K562 (cell line): Measurements from ENCODE around the gene EDARADD. TPM values are rescaled to one million over a fixed set of nuclear protein-coding genes. Genes with fewer than 3 reads are reported as not detected.
A peak's percentile ranks its signal among the peaks of the same experiment; 100 is the strongest.

ENCODE experiments used
- BRD4 ChIP-seq: fragments of 200-600 bp; sonication (generic); IDR thresholded peaks from 2 replicates; pipeline ENCODE4 v1.6.1; 2017; ENCODE audit warnings: inconsistent platforms
- EGR1 ChIP-seq: fragments of 450-650 bp; conservative IDR thresholded peaks from 2 replicates; pipeline ENCODE4 v1.6.1; 2017; ENCODE audit warnings: mild to moderate bottlenecking
- HLTF ChIP-seq: fragments of 450-650 bp; IDR thresholded peaks from 2 replicates; pipeline ENCODE4 v1.6.1; 2016
- MAZ ChIP-seq, 2 experiments: fragments of 450-650 bp in 1 of 2; sonication (generic) in 1 of 2; formaldehyde crosslinking; IDR thresholded peaks in 1 of 2; conservative IDR thresholded peaks in 1 of 2; 2 replicates each; pipeline versions ENCODE4 v1.4.0 to v1.5.0; 2020; ENCODE audit warnings: mild to moderate bottlenecking in 1 of 2, missing genetic modification reagents in 1 of 2
- NEUROD1 ChIP-seq: fragments of 150-350 bp; IDR thresholded peaks from 2 replicates; pipeline ENCODE4 v1.6.1; 2014; ENCODE audit warnings: borderline replicate concordance, low read length, low read depth; ENCODE audit not compliant: partially characterized antibody
- PCBP1 ChIP-seq: fragments of 200-400 bp; formaldehyde crosslinking; IDR thresholded peaks from 2 replicates; pipeline ENCODE4 v1.6.1; 2018; ENCODE audit warnings: mild to moderate bottlenecking, low read depth, low read length; ENCODE audit not compliant: poor library complexity, severe bottlenecking
- POLR2G ChIP-seq: fragments of 200-400 bp; formaldehyde crosslinking; IDR thresholded peaks from 2 replicates; pipeline ENCODE4 v1.6.1; 2017; ENCODE audit warnings: low read depth, mild to moderate bottlenecking, antibody characterized with exemption, low read length, moderate library complexity
- RBM14 ChIP-seq: fragments of 200-400 bp; formaldehyde crosslinking; IDR thresholded peaks from 2 replicates; pipeline ENCODE4 v1.6.1; 2018; ENCODE audit warnings: low read depth, mild to moderate bottlenecking, low read length, moderate library complexity, borderline replicate concordance; ENCODE audit not compliant: insufficient read depth
- RCOR1 ChIP-seq, 2 experiments: IDR thresholded peaks; 2 replicates each; pipeline ENCODE4 v1.6.1; 2012; ENCODE audit warnings: low read depth in 2 of 2, low read length in 2 of 2, borderline replicate concordance in 1 of 2, improper control_type of control experiment in 1 of 2
- SAFB ChIP-seq: fragments of 200-400 bp; formaldehyde crosslinking; IDR thresholded peaks from 2 replicates; pipeline ENCODE4 v1.6.1; 2017; ENCODE audit warnings: low read depth, low read length, borderline replicate concordance
- SIN3B ChIP-seq: fragments of 450-650 bp; IDR thresholded peaks from 2 replicates; pipeline ENCODE4 v1.6.1; 2017; ENCODE audit warnings: low read depth, mild to moderate bottlenecking, moderate library complexity
- SRSF1 ChIP-seq: fragments of 200-400 bp; formaldehyde crosslinking; IDR thresholded peaks from 2 replicates; pipeline ENCODE4 v1.6.1; 2017; ENCODE audit warnings: mild to moderate bottlenecking, low read depth, low read length, moderate library complexity
- SUPT5H ChIP-seq: fragments of 450-650 bp; IDR thresholded peaks from 2 replicates; pipeline ENCODE4 v1.6.1; 2016
- ZBTB1 ChIP-seq: sonication (generic); formaldehyde crosslinking; IDR thresholded peaks from 2 replicates; pipeline ENCODE4 v1.8.1; 2023; ENCODE audit warnings: missing genetic modification reagents, low read depth, mild to moderate bottlenecking, borderline replicate concordance
- ZFP36 ChIP-seq: fragments of 150-350 bp; IDR thresholded peaks from 2 replicates; pipeline ENCODE4 v1.6.1; 2018; ENCODE audit warnings: low read length, low read depth; ENCODE audit not compliant: partially characterized antibody
- ZNF717 ChIP-seq: fragments of 250-450 bp; sonication (Bioruptor Pico); IDR thresholded peaks from 2 replicates; pipeline ENCODE4 v1.5.0; 2021
- polyA plus RNA-seq, 8 experiments: library from polyadenylated mRNA; depleted of rRNA in 4 of 8; stranded (reverse) in 5 of 8; unstranded in 3 of 8; fragments of >200 nt; fragmentation: Nextera tagmentation in 2 of 8; fragmentation: Illumina TruSeq in 1 of 8; extraction: Ambion mirVana in 2 of 8; extraction: Trizol in 1 of 8; gene quantifications; 2 replicates each; pipeline versions ENCODE4 v1.2.1 to v1.2.3, GENCODE V29; 2011 to 2014; ENCODE audit warnings: inconsistent platforms in 1 of 8, missing spikeins in 1 of 8
- total RNA-seq, 7 experiments: library from RNA; depleted of rRNA in 6 of 7; stranded (reverse); fragments of >200 nt in 6 of 7; fragmentation: Illumina TruSeq in 2 of 7; extraction: Trizol in 2 of 7; gene quantifications; 2 replicates each; pipeline versions ENCODE4 v1.2.1 to v1.2.3, GENCODE V29; 2011 to 2021; ENCODE audit warnings: low replicate concordance in 1 of 7
- TF ChIP-seq, protein P1 (sequence below): sonication (generic); formaldehyde crosslinking; IDR thresholded peaks from 2 replicates; pipeline ENCODE4 v1.8.0; 2022; ENCODE audit warnings: mild to moderate bottlenecking, missing genetic modification reagents, borderline replicate concordance
- TF ChIP-seq, protein P2 (sequence below): sonication (generic); formaldehyde crosslinking; IDR thresholded peaks from 2 replicates; pipeline ENCODE4 v1.8.0; 2023; ENCODE audit warnings: mild to moderate bottlenecking, missing genetic modification reagents
- TF ChIP-seq, protein P3 (sequence below): conservative IDR thresholded peaks from 2 replicates; pipeline ENCODE4 v1.6.1; 2011; ENCODE audit warnings: low read depth, mild to moderate bottlenecking, low read length; ENCODE audit not compliant: control insufficient read depth
- TF ChIP-seq, protein P4 (sequence below): sonication (generic); formaldehyde crosslinking; IDR thresholded peaks from 2 replicates; pipeline ENCODE4 v1.9.0; 2022; ENCODE audit warnings: mild to moderate bottlenecking, missing genetic modification reagents

Gene EDARADD
- total and polyA plus RNA-seq, 9 of the 15 experiments (the other 6 are each of a cell fraction or from before 2014, with no cell fraction given): 0.46 to 32.4 (median 20.6) TPM

DNA sequence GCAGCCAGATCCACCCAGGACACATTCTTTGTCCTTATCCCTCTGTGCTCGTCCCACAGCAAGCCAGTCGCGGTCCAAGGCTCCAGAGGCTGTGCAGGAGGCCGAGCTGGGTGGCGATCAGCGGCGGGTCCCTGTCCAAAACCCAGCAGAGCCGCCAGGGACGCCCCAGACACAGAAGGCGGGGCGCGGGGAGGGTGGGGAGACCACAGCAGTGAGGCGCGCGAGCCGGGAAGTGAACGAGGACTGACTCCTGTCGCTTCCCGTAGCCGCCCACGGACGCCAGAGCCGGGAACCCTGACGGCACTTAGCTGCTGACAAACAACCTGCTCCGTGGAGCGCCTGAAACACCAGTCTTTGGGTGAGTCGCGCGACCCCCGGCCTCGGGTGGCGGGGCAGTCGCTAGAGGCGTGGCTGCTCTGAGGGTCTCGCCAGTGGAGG, 129.6 kb downstream of the EDARADD start, which contains the start of gene LGALS8 (continued):
- TF ChIP-seq, protein P1, sequence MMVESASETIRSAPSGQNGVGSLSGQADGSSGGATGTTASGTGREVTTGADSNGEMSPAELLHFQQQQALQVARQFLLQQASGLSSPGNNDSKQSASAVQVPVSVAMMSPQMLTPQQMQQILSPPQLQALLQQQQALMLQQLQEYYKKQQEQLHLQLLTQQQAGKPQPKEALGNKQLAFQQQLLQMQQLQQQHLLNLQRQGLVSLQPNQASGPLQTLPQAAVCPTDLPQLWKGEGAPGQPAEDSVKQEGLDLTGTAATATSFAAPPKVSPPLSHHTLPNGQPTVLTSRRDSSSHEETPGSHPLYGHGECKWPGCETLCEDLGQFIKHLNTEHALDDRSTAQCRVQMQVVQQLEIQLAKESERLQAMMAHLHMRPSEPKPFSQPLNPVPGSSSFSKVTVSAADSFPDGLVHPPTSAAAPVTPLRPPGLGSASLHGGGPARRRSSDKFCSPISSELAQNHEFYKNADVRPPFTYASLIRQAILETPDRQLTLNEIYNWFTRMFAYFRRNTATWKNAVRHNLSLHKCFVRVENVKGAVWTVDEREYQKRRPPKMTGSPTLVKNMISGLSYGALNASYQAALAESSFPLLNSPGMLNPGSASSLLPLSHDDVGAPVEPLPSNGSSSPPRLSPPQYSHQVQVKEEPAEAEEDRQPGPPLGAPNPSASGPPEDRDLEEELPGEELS (CRISPR knock-in tag): no peak
- TF ChIP-seq RCOR1 (IDR thresholded peaks at IDR 0.05; ENCODE audit: borderline replicate concordance in 1 of 2, low read depth in 2 of 2, low read length in 2 of 2): peak in 1 of 2 experiments; percentile 34; a peak in 1 of 4 replicates
- TF ChIP-seq SRSF1: 0 out of 2 replicates have a peak, but pooled peaks have one; percentile 48
- peak; percentile 94 for TF ChIP-seq POLR2G
- TF ChIP-seq, protein P2, sequence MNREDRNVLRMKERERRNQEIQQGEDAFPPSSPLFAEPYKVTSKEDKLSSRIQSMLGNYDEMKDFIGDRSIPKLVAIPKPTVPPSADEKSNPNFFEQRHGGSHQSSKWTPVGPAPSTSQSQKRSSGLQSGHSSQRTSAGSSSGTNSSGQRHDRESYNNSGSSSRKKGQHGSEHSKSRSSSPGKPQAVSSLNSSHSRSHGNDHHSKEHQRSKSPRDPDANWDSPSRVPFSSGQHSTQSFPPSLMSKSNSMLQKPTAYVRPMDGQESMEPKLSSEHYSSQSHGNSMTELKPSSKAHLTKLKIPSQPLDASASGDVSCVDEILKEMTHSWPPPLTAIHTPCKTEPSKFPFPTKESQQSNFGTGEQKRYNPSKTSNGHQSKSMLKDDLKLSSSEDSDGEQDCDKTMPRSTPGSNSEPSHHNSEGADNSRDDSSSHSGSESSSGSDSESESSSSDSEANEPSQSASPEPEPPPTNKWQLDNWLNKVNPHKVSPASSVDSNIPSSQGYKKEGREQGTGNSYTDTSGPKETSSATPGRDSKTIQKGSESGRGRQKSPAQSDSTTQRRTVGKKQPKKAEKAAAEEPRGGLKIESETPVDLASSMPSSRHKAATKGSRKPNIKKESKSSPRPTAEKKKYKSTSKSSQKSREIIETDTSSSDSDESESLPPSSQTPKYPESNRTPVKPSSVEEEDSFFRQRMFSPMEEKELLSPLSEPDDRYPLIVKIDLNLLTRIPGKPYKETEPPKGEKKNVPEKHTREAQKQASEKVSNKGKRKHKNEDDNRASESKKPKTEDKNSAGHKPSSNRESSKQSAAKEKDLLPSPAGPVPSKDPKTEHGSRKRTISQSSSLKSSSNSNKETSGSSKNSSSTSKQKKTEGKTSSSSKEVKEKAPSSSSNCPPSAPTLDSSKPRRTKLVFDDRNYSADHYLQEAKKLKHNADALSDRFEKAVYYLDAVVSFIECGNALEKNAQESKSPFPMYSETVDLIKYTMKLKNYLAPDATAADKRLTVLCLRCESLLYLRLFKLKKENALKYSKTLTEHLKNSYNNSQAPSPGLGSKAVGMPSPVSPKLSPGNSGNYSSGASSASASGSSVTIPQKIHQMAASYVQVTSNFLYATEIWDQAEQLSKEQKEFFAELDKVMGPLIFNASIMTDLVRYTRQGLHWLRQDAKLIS (CRISPR knock-in tag): no peak
- peak; percentile 58; the same call in 1 of the 2 replicates for TF ChIP-seq SAFB
- TF ChIP-seq RBM14: peak; percentile 88; the same call in 1 of the 2 replicates
- TF ChIP-seq MAZ (CRISPR knock-in tag; conservative IDR thresholded peaks at IDR 0.05 in 1 of 2, IDR thresholded peaks at IDR 0.05 in 1 of 2): peak; percentile 94 to 96
- peak; percentile 32 for TF ChIP-seq ZFP36
- 0 out of 2 replicates have a peak, but pooled peaks have one; percentile 24 for TF ChIP-seq SIN3B
- TF ChIP-seq ZNF717 (CRISPR knock-in tag): no peak
- peak; percentile 74 for TF ChIP-seq PCBP1
- no peak for TF ChIP-seq BRD4
- peak; percentile 62 for TF ChIP-seq NEUROD1
- TF ChIP-seq EGR1: peak; percentile 98
- TF ChIP-seq, protein P3, sequence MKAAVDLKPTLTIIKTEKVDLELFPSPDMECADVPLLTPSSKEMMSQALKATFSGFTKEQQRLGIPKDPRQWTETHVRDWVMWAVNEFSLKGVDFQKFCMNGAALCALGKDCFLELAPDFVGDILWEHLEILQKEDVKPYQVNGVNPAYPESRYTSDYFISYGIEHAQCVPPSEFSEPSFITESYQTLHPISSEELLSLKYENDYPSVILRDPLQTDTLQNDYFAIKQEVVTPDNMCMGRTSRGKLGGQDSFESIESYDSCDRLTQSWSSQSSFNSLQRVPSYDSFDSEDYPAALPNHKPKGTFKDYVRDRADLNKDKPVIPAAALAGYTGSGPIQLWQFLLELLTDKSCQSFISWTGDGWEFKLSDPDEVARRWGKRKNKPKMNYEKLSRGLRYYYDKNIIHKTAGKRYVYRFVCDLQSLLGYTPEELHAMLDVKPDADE: peak; percentile 2; the same call in 1 of the 2 replicates
- TF ChIP-seq HLTF: no peak
- TF ChIP-seq, protein P4, sequence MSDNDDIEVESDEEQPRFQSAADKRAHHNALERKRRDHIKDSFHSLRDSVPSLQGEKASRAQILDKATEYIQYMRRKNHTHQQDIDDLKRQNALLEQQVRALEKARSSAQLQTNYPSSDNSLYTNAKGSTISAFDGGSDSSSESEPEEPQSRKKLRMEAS (CRISPR knock-in tag): peak; percentile 41; the same call in 1 of the 2 replicates
- TF ChIP-seq SUPT5H: peak; percentile 71; the same call in 1 of the 2 replicates
- TF ChIP-seq ZBTB1 (CRISPR knock-in tag): peak; percentile 79; the same call in 1 of the 2 replicates
